Neural progenitor cell (in vitro differentiated cells): Measurements from ENCODE around the gene PLA2G5. TPM values are rescaled to one million over a fixed set of nuclear protein-coding genes. Genes with fewer than 3 reads are reported as not detected.
"Not testable (repeated sequence)": the region's sequence is repeated elsewhere in the genome, so short reads cannot be mapped to it uniquely, and the experiment has no call there.

ENCODE experiments used
- DNase-seq: peaks from one replicate; pipeline ENCODE4 v3.0.0-alpha.2; 2016; ENCODE audit warnings: low spot score
- H2AFZ ChIP-seq: fragments of 200-600 bp; sonication (generic); replicated peaks from 2 replicates; pipeline ENCODE4 v1.6.1; 2016; ENCODE audit warnings: antibody characterized with exemption
- H3F3A ChIP-seq: fragments of 200-600 bp; sonication (generic); 2 replicates; pipeline ENCODE4 v1.6.1; 2016; ENCODE audit warnings: antibody characterized with exemption, low read depth
- H3K27ac ChIP-seq: fragments of 200-600 bp; sonication (generic); 2 replicates; pipeline ENCODE4 v1.5.1; 2016; ENCODE audit warnings: mild to moderate bottlenecking
- H3K27me3 ChIP-seq: fragments of 200-600 bp; sonication (generic); 2 replicates; pipeline ENCODE4 v1.6.1; 2016; ENCODE audit warnings: mild to moderate bottlenecking, moderate library complexity
- H3K36me3 ChIP-seq: fragments of 200-600 bp; sonication (generic); 2 replicates; pipeline ENCODE4 v1.5.1; 2016
- H3K4me1 ChIP-seq: fragments of 200-600 bp; sonication (generic); 2 replicates; pipeline ENCODE4 v1.6.1; 2016; ENCODE audit warnings: mixed run types
- H3K4me2 ChIP-seq: fragments of 200-600 bp; sonication (generic); 2 replicates; pipeline ENCODE4 v1.6.1; 2016
- H3K4me3 ChIP-seq: fragments of 200-600 bp; sonication (generic); 2 replicates; pipeline ENCODE4 v1.5.1; 2016
- H3K79me2 ChIP-seq: fragments of 200-600 bp; sonication (generic); 2 replicates; pipeline ENCODE4 v1.6.1; 2016; ENCODE audit warnings: low read depth
- H3K9ac ChIP-seq: fragments of 200-600 bp; sonication (generic); 2 replicates; pipeline ENCODE4 v1.6.1; 2016
- H3K9me3 ChIP-seq: fragments of 200-600 bp; sonication (generic); 2 replicates; pipeline ENCODE4 v1.5.1; 2016; ENCODE audit warnings: low read depth
- H4K20me1 ChIP-seq: fragments of 200-600 bp; sonication (generic); 2 replicates; pipeline ENCODE4 v1.6.1; 2016; ENCODE audit warnings: low read depth
- H3K27ac Mint-ChIP-seq: 3 replicates; pipeline ENCODE4 v1.8.0; 2021; ENCODE audit warnings: mixed read lengths
- H3K27me3 Mint-ChIP-seq: 2 replicates; pipeline ENCODE4 v1.8.0; 2022; ENCODE audit warnings: low read depth, mild to moderate bottlenecking, inconsistent platforms, moderate library complexity, mixed read lengths; ENCODE audit not compliant: insufficient read depth
- H3K36me3 Mint-ChIP-seq: 3 replicates; pipeline ENCODE4 v1.8.0; 2021; ENCODE audit warnings: mixed read lengths
- H3K4me1 Mint-ChIP-seq: 3 replicates; pipeline ENCODE4 v1.8.0; 2021; ENCODE audit warnings: mixed read lengths
- H3K4me3 Mint-ChIP-seq: 3 replicates; pipeline ENCODE4 v1.8.0; 2021; ENCODE audit warnings: mild to moderate bottlenecking, moderate library complexity, mixed read lengths
- H3K9me3 Mint-ChIP-seq: 3 replicates; pipeline ENCODE4 v1.8.0; 2020; ENCODE audit warnings: mixed read lengths
- EZH2 ChIP-seq: fragments of 200-600 bp; sonication (generic); IDR thresholded peaks from 2 replicates; pipeline ENCODE4 v1.6.1; 2017; ENCODE audit warnings: antibody characterized with exemption, mild to moderate bottlenecking, moderate library complexity
- EZH2phosphoT487 ChIP-seq: fragments of 200-600 bp; sonication (generic); IDR thresholded peaks from 2 replicates; pipeline ENCODE4 v1.6.1; 2017; ENCODE audit warnings: antibody characterized with exemption
- total RNA-seq: library from RNA; depleted of rRNA; stranded (reverse); fragments of >200 nt; gene quantifications from 2 replicates; pipeline ENCODE4 v1.2.3, GENCODE V29; 2015; ENCODE audit warnings: low replicate concordance
- TF ChIP-seq, protein P1 (sequence below): fragments of 200-600 bp; sonication (generic); IDR thresholded peaks from 2 replicates; pipeline ENCODE4 v1.5.1; 2017; ENCODE audit warnings: antibody characterized with exemption, mild to moderate bottlenecking

PLA2G5 gene
- total RNA-seq, 1 donor from 2014 or later = not detected

DNA sequence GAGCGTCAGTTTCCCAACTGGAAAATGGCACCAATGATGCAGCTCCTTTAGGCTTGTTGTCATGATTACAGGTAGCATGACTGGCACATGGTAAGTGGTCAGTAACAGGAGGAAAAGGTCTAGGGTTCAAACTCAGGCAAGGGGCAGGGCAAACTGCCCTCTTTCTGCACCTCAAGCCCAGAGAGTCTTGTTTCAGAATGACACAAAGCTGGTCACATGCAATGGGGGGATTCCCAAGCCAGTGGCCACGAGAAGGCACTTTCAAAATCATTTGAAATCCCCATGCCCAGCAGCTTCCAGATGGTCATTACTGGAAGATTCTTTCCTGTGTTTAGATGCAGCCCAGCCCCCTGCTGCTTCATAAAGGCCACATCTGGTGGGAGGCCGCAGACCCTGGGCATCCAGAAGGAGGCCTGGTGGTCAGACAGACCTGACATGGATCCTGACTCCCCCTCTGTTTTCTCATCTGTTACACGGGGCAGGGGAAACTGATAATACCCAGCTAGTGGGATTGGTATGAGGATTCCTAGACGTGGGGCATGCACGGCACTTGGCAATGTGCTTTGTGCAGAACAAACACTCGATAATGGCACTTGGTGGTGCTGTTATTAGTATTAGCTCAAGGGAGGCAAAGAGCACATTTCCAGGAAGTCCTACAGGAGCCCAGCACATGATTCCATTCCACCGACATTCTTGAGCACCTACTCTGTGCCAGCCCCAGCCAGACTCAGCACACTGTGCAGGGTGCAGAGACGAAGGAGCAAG lies 56.2 kb downstream of the PLA2G5 start:
- Mint-ChIP-seq H3K9me3 (peaks cover 7% of the 10 kb centered on the region), H3K27ac (no peak overlapping the region), H3K27me3 (peaks cover 3% of the 10 kb centered on the region), H3K36me3 (no peaks in the 10 kb centered on the region), H3K4me1 (no peaks in the 10 kb centered on the region), H3K4me3 (no peak overlapping the region)
- Histone ChIP-seq H2AFZ (no peak overlapping the region), H3K9me3 (no peaks in the 10 kb centered on the region), H3K27me3 (no peaks in the 10 kb centered on the region), H3F3A (no peaks in the 10 kb centered on the region), H3K4me2 (no peak overlapping the region), H3K4me1 (no peaks in the 10 kb centered on the region), H3K27ac (no peak overlapping the region), H3K79me2 (no peaks in the 10 kb centered on the region), H3K36me3 (no peaks in the 10 kb centered on the region), H4K20me1 (no peaks in the 10 kb centered on the region), H3K4me3 (no peak overlapping the region), H3K9ac (no peak overlapping the region)
- no peak for DNase-seq
- TF ChIP-seq EZH2phosphoT487 = no peak
- TF ChIP-seq, protein P1, sequence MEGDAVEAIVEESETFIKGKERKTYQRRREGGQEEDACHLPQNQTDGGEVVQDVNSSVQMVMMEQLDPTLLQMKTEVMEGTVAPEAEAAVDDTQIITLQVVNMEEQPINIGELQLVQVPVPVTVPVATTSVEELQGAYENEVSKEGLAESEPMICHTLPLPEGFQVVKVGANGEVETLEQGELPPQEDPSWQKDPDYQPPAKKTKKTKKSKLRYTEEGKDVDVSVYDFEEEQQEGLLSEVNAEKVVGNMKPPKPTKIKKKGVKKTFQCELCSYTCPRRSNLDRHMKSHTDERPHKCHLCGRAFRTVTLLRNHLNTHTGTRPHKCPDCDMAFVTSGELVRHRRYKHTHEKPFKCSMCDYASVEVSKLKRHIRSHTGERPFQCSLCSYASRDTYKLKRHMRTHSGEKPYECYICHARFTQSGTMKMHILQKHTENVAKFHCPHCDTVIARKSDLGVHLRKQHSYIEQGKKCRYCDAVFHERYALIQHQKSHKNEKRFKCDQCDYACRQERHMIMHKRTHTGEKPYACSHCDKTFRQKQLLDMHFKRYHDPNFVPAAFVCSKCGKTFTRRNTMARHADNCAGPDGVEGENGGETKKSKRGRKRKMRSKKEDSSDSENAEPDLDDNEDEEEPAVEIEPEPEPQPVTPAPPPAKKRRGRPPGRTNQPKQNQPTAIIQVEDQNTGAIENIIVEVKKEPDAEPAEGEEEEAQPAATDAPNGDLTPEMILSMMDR = no peak
- no peak for TF ChIP-seq EZH2

DNA sequence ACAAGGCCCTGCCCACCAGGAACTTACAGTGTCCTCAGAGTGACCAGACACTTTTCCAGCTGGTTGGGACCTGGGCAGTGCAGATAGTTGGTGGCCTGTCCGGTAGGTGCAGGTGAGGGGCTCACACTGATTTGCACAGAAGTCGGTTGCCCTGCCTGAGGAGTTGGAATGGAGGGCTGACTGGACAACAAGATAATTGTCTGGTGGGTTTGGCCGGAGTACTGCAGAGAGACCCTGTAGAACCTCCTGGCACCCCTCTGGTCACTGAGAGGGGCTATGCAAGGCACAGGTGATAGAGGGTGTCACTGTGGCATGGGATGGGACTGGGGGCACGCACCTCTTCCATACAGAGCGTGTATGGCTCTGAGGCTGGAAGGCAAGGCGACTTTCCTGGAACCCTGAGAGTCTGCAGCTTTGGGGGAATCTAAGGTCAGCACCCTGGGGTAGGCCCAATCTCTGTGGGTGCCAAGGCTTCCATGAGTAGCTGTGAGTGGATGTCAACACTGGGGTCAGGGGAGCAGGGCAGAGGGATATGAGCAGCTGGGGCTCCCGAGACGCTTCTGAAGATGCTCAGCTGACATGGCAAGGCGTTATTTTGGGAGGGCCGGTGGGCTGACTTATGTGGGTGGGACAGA lies 56.9 kb downstream of the PLA2G5 start:
- no peak overlapping the region for H3K4me3 ChIP-seq
- H3K36me3 ChIP-seq = no peaks in the 10 kb centered on the region
- Mint-ChIP-seq H3K9me3 (peaks cover 7% of the 10 kb centered on the region), H3K4me1 (no peaks in the 10 kb centered on the region), H3K27ac (no peak overlapping the region), H3K4me3 (no peak overlapping the region), H3K36me3 (no peaks in the 10 kb centered on the region), H3K27me3 (peaks cover 2% of the 10 kb centered on the region)
- H3K9ac ChIP-seq = no peak overlapping the region
- no peak for TF ChIP-seq EZH2
- H3K27ac ChIP-seq = no peak overlapping the region
- H2AFZ ChIP-seq = no peak overlapping the region
- H3K27me3 ChIP-seq = no peaks in the 10 kb centered on the region
- H4K20me1 ChIP-seq = no peaks in the 10 kb centered on the region
- H3F3A ChIP-seq = no peaks in the 10 kb centered on the region
- H3K4me1 ChIP-seq = no peaks in the 10 kb centered on the region
- DNase-seq = no peak
- no peak overlapping the region for H3K4me2 ChIP-seq
- H3K9me3 ChIP-seq = no peaks in the 10 kb centered on the region
- H3K79me2 ChIP-seq = no peaks in the 10 kb centered on the region

DNA sequence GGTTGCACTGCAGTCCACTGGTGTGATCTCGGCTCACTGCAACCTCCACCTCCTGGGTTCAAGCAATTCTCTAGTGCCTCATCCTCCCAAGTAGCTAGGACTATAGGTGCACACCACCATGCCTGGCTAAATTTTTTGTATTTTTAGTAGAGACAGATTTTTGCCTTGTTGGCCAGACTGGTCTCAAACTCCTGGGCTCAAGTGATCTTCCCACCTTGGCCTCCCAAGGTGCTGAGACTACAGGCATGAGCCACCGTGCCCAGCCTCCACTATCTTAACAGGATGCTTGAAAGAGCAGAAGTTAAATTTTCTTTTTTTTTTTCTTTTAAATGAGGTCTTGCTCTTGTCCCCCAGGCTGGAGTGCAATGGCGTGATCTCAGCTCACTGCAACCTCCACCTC lies 60.5 kb downstream of the PLA2G5 start:
- not testable (repeated sequence) for H3K4me3 Mint-ChIP-seq, H3K4me1 ChIP-seq, H3K4me1 Mint-ChIP-seq, H2AFZ ChIP-seq, H3K27ac ChIP-seq, H3K27ac Mint-ChIP-seq, H3K9me3 Mint-ChIP-seq, H3K79me2 ChIP-seq, H3K4me3 ChIP-seq, DNase-seq, H3K9ac ChIP-seq, H3F3A ChIP-seq, H3K4me2 ChIP-seq, H3K36me3 ChIP-seq, H3K27me3 ChIP-seq, H3K9me3 ChIP-seq, H4K20me1 ChIP-seq, H3K27me3 Mint-ChIP-seq, H3K36me3 Mint-ChIP-seq

DNA sequence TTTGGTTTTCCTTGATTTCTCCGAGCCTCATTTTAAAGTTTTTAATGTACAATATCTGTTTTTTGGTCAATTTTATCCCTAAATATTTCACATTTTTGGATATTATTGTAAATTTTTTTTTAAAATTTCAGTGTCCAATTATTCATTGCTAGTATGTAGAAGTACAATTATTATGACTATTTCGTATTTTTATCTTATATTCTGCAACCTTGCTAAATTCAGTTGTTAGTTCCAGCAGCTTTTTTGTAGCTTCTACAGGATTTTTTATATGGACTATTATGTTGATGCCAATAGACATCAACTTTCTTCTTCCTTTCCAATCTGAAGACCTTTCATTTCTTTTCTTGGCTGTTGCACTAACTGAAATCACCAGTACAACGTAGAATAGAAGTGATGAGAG lies 65.0 kb downstream of the PLA2G5 start:
- Histone ChIP-seq H3K9me3 (no peaks in the 10 kb centered on the region), H4K20me1 (no peaks in the 10 kb centered on the region), H3K4me2 (no peak overlapping the region), H3K9ac (no peak overlapping the region), H3K27ac (no peak overlapping the region), H3K79me2 (no peaks in the 10 kb centered on the region), H3K4me3 (no peak overlapping the region), H3K36me3 (no peaks in the 10 kb centered on the region), H2AFZ (no peak overlapping the region), H3K4me1 (no peaks in the 10 kb centered on the region), H3K27me3 (no peaks in the 10 kb centered on the region), H3F3A (no peaks in the 10 kb centered on the region)
- Mint-ChIP-seq H3K27ac (no peak overlapping the region), H3K4me3 (no peak overlapping the region), H3K9me3 (peaks cover under 1% of the 10 kb centered on the region), H3K4me1 (no peaks in the 10 kb centered on the region), H3K27me3 (peaks cover 2% of the 10 kb centered on the region), H3K36me3 (no peaks in the 10 kb centered on the region)
- no peak for DNase-seq
- TF ChIP-seq EZH2phosphoT487 (no peak), EZH2 (no peak)
- TF ChIP-seq, protein P1 = no peak
